Kasumi-1 (cell line): Measurements from ENCODE around the gene TRIM56.
"Not testable (repeated sequence)": the region's sequence is repeated elsewhere in the genome, so short reads cannot be mapped to it uniquely, and the experiment has no call there.

Source experiments
- DNase-seq, 2 experiments: peaks; one replicate each; lab custom pipeline; 2025; lab: John Stamatoyannopoulos, UW

Gene TRIM56

DNA sequence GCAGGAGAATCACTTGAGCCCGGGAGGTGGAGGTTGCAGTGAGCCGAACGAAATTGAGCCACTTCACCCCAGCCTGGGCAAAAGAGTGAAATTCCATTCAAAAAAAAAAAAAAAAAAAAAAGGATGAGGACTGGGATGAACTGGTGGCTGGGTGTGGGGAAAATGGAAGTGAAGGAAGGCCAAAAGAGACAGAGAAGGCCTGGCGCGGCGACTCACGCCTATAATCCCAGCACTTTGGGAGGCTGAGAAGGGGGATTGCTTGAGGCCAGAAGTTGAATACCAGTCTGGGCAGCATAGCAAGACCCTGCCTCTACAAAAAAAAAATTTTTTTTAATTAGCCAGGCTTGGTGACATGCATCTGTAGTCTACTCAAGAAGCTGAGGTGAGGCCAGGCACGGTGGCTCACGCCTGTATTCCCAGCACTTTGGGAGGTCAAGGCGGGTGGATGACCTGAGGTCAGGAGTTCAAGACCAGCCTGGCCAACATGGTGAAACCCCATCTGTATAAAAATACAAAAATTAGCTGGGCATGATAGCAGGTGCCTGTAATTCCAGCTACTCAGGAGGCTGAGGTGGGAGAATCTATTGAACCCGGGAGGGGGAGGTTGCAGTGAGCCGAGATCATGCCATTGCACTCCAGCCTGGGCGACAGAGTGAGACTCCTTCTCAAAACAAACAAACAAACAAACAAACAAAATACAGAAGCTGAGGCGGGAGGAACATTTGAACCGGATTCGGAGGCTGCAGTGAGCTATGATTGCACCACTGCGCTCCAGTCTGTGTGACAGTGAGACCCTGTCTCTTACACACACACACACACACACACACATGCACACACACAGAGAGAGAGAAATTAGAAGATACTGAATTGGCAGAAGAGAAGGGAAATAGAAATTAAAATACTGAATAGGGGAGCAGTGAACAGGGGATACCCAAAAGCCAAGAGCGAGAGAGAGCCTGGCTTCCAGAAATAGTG is 47.6 kb downstream of the TRIM56 start:
- not testable (repeated sequence) for DNase-seq

DNA sequence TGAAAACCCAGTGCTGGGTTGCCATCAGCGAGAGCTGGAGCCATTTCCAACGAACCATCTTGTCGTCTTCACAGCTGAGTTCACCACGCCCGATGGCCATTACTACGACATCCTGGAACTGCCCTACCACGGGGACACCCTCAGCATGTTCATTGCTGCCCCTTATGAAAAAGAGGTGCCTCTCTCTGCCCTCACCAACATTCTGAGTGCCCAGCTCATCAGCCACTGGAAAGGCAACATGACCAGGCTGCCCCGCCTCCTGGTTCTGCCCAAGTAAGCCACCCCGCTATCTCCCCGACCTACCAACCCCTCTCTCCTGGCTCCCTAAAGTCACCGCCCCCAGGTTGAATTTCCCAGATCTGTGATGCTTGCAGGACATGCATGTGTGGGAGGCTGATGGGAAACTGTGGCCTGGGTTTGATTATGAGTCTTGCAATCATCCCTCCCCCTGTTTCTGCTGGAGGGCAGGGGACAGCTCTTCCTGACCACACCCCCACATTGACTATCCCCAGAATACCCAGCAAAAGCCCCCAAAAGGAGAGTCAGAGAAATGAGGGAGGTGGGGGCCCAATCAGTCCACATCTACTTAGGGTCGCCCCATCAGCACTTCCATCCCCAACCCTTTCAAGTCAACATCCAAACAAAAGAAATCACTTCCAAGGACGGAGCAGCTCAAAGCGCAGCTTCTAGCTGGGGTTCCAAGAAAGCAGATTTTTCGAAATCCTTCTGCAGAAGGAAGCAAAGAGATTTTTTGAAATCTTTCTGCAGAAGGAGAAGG is 48.5 kb downstream of the TRIM56 start:
- DNase-seq, result no peak

DNA sequence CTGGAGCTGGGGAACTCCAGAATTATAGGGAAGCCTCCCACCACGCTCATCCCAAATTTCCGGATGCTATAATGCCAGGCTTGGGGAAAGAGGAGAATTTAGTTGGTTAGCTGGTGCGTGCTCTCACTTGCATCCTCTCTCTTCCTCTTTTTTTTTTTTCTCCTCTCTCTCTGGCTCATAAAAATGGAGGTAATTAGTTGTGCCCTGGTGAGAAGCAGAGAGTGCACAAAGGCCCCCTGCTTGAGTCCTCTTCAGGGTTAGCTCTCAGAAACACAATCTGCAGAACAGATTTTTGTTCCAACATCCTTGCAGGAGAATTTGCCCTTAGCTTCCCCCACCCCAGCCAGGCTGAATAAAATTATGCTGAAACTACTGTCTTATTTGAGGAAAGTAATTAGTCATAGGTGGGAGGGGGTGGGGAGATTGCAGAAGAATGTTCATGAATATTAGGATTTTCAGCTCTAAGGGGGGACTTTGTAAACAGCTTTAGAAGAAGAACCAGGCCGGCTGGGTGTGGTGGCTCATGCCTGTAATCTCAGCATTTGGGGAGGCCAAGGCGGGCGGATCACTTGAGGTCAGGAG is 49.2 kb downstream of the TRIM56 start:
- DNase-seq, result no peak

DNA sequence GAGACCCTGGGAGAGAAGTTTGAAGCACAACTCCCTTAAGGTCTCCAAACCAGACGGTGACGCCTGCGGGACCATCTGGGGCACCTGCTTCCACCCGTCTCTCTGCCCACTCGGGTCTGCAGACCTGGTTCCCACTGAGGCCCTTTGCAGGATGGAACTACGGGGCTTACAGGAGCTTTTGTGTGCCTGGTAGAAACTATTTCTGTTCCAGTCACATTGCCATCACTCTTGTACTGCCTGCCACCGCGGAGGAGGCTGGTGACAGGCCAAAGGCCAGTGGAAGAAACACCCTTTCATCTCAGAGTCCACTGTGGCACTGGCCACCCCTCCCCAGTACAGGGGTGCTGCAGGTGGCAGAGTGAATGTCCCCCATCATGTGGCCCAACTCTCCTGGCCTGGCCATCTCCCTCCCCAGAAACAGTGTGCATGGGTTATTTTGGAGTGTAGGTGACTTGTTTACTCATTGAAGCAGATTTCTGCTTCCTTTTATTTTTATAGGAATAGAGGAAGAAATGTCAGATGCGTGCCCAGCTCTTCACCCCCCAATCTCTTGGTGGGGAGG is 52.5 kb downstream of the TRIM56 start:
- no peak for DNase-seq

DNA sequence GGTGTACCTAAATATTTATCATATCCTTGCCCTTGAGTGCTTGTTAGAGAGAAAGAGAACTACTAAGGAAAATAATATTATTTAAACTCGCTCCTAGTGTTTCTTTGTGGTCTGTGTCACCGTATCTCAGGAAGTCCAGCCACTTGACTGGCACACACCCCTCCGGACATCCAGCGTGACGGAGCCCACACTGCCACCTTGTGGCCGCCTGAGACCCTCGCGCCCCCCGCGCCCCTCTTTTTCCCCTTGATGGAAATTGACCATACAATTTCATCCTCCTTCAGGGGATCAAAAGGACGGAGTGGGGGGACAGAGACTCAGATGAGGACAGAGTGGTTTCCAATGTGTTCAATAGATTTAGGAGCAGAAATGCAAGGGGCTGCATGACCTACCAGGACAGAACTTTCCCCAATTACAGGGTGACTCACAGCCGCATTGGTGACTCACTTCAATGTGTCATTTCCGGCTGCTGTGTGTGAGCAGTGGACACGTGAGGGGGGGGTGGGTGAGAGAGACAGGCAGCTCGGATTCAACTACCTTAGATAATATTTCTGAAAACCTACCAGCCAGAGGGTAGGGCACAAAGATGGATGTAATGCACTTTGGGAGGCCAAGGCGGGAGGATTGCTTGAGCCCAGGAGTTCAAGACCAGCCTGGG is 53.1 kb downstream of the TRIM56 start:
- DNase-seq, result peak; percentile 85 to 86

DNA sequence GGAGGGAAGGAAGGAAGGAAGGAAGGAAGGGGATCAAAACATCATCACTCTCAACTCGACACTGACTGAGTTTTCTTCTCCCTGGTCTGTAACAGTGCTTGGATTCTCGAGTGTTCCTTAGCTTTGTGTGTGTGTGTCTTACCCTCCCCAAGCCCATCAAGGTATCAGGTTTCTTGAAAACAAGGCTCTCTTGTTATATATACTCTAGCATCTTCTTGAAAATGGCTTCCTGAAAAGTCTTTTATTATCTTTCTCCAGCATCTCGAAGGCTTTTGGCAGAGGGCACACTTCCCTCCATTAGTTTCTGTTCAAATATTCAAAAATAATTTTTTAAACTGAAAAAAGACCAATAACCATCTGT is 55.0 kb downstream of the TRIM56 start:
- no peak for DNase-seq

DNA sequence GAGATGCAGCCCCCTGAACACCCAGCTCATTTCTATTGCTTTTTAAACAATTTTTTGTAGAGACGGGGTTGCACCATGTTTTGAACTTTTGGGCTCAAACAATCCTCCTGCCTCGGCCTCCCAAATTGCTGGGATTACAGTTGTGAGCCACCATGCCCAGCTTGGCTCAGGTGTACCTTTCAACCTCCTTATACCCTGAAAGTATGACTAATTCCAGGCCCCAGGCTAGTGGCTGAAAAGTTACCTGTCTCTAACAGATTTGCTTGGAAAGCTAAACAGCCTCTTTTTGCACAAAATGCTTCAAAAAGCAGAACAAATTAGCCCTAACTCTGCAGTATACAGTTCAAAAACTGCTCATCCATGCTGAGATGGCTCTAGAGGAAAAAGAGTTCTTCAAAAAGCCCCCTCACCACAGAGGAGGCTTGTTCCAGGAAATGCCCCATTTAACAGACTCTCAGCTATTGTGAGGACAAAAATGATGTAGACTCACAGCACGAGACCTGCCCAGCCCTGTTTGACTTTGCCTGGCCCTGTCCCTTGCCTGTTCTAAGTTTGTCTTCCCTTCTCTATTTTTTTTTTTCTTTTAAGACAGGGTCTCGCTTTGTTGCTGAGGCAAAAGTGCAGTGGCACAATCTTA is 55.6 kb downstream of the TRIM56 start:
- no peak for DNase-seq
